Glutamatergic neuron (in vitro differentiated cells): Measurements from ENCODE around the gene ATF4. TPM values are rescaled to one million over a fixed set of nuclear protein-coding genes. Genes with fewer than 3 reads are reported as not detected.

Experiments used
- DNase-seq: peaks from one replicate; pipeline ENCODE4 v3.0.0; 2022
- H3K27ac Mint-ChIP-seq: one replicate; pipeline ENCODE4 v1.8.0; 2020; ENCODE audit warnings: mild to moderate bottlenecking, mixed read lengths, inconsistent platforms; ENCODE audit not compliant: unreplicated experiment
- H3K27me3 Mint-ChIP-seq: one replicate; pipeline ENCODE4 v1.8.0; 2020; ENCODE audit warnings: mild to moderate bottlenecking, moderate library complexity, mixed read lengths, inconsistent platforms; ENCODE audit not compliant: unreplicated experiment
- H3K36me3 Mint-ChIP-seq: one replicate; pipeline ENCODE4 v1.8.0; 2020; ENCODE audit warnings: mild to moderate bottlenecking, mixed read lengths, inconsistent platforms; ENCODE audit not compliant: unreplicated experiment
- H3K4me1 Mint-ChIP-seq: one replicate; pipeline ENCODE4 v1.8.0; 2020; ENCODE audit warnings: mild to moderate bottlenecking, low read depth, mixed read lengths, inconsistent platforms; ENCODE audit not compliant: unreplicated experiment
- H3K4me3 Mint-ChIP-seq: one replicate; pipeline ENCODE4 v1.8.0; 2020; ENCODE audit warnings: mild to moderate bottlenecking, mixed read lengths, inconsistent platforms; ENCODE audit not compliant: unreplicated experiment
- H3K9me3 Mint-ChIP-seq: one replicate; pipeline ENCODE4 v1.8.0; 2020; ENCODE audit warnings: mild to moderate bottlenecking, moderate library complexity, mixed read lengths, inconsistent platforms; ENCODE audit not compliant: unreplicated experiment
- CTCF ChIP-seq: fragments of 200-600 bp; sonication (generic); IDR thresholded peaks from one replicate; pipeline ENCODE4 v1.5.0; 2021; ENCODE audit not compliant: partially characterized antibody, unreplicated experiment
- total RNA-seq: library from RNA; stranded (reverse); fragmentation: NEBNext Ultra II Directional; extraction: Animal tissue kit (Norgen Biotek cat#: 25700); gene quantifications from one replicate; pipeline ENCODE4 v1.2.1, GENCODE V29; 2021; ENCODE audit not compliant: unreplicated experiment

Gene ATF4
- total RNA-seq, 1 donor from 2014 or later = 509 TPM

- no peaks in the 10 kb centered on the region for H3K9me3 Mint-ChIP-seq
- H3K4me1 Mint-ChIP-seq = peaks cover 9% of the 10 kb centered on the region
- H3K4me3 Mint-ChIP-seq = peak overlapping the region; percentile 6
- no peak overlapping the region for H3K27ac Mint-ChIP-seq
- DNase-seq = peak; percentile 85
- peak; percentile 79 for TF ChIP-seq CTCF
- H3K36me3 Mint-ChIP-seq = peaks cover 5% of the 10 kb centered on the region
- peaks cover 6% of the 10 kb centered on the region for H3K27me3 Mint-ChIP-seq
Measured at GRCh38 chr22:39514373-39514973, 5.9 kb upstream of the ATF4 start.

DNA sequence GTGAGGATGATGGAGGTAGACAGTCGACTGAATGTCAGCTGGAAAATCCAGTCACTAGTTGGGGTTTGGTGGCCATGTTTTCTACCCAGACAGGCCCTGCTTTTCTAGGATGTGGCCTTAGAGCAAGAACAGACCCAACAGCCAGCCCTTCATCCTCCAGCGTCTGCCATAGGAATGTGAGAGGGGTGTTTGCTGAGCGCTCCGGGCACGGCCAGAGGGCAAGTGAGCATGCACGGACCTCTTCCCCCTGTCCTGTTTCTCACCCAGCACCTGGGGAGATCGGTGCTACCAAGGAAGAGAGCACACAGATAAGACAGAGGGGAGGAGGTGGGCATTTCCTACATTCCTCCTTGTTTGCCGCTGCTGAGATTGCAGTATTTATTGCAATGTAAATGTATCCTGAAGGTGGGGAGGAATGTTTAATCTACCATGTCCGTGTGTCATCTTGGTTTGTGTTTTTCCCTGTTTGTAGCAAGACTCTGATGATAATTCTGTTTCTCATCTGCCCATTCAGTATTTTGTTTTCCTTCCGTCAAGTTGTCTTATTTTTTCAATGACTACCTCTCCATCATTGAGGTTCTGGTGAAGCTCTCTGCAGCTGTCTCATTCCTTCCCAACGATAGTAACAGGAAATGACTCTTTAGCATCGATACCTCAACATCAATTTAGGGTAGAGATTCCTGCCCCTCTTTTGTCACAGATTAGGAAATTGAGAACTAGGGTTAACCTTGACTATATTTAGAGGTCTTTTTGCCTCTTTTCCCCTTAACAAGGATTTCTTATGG, 4.9 kb upstream of the ATF4 start:
- Mint-ChIP-seq H3K27ac (peak overlapping the region; percentile 6), H3K4me3 (peak overlapping the region; percentile 18), H3K9me3 (peaks cover 3% of the 10 kb centered on the region), H3K4me1 (peaks cover 9% of the 10 kb centered on the region), H3K27me3 (peaks cover 8% of the 10 kb centered on the region), H3K36me3 (peaks cover 5% of the 10 kb centered on the region)
- TF ChIP-seq CTCF = no peak
- no peak for DNase-seq

DNA sequence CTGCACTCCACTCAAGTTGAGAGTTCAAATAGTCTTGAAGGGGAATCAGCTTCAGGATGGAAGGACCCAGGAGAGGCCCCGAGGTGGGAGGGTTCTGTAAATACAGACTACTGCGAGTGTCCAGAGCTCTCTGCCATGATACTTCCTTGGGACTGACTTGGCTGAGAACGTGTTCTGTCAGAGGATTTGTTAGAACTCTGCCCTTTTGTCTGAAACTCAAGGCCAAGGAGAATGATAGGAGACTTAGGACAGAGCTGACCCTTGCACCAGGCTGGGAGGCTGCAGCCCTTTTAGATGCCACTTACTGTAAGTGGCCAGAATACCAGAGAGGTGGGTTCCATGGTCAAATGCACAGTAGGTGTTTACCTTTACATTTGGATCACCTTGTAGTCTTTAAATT, 2.9 kb upstream of the ATF4 start:
- Mint-ChIP-seq H3K9me3 (peaks cover 9% of the 10 kb centered on the region), H3K27me3 (peaks cover 13% of the 10 kb centered on the region), H3K4me1 (peaks cover 17% of the 10 kb centered on the region), H3K4me3 (no peak overlapping the region), H3K27ac (no peak overlapping the region), H3K36me3 (peaks cover 14% of the 10 kb centered on the region)
- TF ChIP-seq CTCF = no peak
- DNase-seq = no peak

DNA sequence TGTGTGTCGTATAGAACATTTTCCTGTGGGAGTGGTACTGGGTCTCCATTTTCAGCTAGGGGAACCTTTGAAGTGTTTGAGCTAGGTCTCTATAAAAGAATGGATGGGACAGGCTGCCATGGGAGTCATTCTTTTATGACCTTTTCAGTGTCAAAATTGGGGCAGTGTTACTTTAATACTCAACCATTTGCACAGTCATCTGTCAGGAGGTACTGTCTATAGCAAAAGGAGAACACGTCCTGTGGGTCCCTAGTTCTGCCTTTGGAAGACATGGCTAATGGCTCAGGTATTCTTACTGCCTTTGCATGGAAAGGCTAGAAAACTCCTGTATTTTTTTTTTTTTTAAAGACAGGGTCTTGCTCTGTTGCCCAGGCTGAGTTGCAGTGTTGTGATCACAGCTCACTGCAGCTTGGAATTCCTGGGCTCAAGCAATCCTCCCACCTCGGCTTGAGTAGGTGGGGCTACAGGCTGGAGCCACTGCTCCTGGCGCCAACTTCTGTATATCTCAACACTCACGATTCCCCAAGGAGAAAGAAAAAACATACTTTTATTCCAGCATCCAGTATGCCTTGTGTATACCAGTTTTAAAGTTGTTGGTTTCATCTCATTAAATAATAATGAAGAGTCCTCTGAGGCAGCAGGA, 2.1 kb upstream of the ATF4 start:
- Mint-ChIP-seq H3K27me3 (peaks cover 17% of the 10 kb centered on the region), H3K9me3 (peaks cover 11% of the 10 kb centered on the region), H3K36me3 (peaks cover 14% of the 10 kb centered on the region), H3K4me3 (peak overlapping the region; percentile 98), H3K4me1 (peaks cover 23% of the 10 kb centered on the region), H3K27ac (peak overlapping the region; percentile 90)
- TF ChIP-seq CTCF = no peak
- no peak for DNase-seq
